Activated CD4-positive, alpha-beta T cell treated with anti-CD3 and anti-CD28 coated beads, Interleukin-2, amount 10 ng/mL, durations not matched to agents 24 days and 14 days (primary cell): ENCODE data around the gene ATXN7L3. TPM values are rescaled to one million over a fixed set of nuclear protein-coding genes. Genes with fewer than 3 reads are reported as not detected.

Experiments used
- DNase-seq: peaks from one replicate; pipeline ENCODE4 v3.0.0; 2022
- H3K27ac Mint-ChIP-seq: one replicate; pipeline ENCODE4 v1.8.0; 2022; ENCODE audit warnings: mild to moderate bottlenecking, mixed read lengths
- H3K27me3 Mint-ChIP-seq: one replicate; pipeline ENCODE4 v1.8.0; 2022; ENCODE audit warnings: mixed read lengths
- H3K36me3 Mint-ChIP-seq: one replicate; pipeline ENCODE4 v1.8.0; 2022; ENCODE audit warnings: low read depth, mild to moderate bottlenecking, mixed read lengths
- H3K4me1 Mint-ChIP-seq: one replicate; pipeline ENCODE4 v1.8.0; 2021; ENCODE audit warnings: mixed read lengths
- H3K4me3 Mint-ChIP-seq: one replicate; pipeline ENCODE4 v1.8.0; 2022; ENCODE audit warnings: mild to moderate bottlenecking, moderate library complexity, mixed read lengths
- H3K9me3 Mint-ChIP-seq: one replicate; pipeline ENCODE4 v1.8.0; 2021; ENCODE audit warnings: mixed read lengths
- intact Hi-C: fragments of 100-400 bp; cut with micrococcal nuclease; formaldehyde crosslinking; loops from one replicate; pipeline ENCODE4 v1.15.1; 2023
- total RNA-seq: library from RNA; stranded (reverse); gene quantifications from 2 replicates; pipeline ENCODE4 v1.2.3, GENCODE V29; 2022

The ATXN7L3 gene
- total RNA-seq, 1 donor from 2014 or later = 105 TPM

DNA sequence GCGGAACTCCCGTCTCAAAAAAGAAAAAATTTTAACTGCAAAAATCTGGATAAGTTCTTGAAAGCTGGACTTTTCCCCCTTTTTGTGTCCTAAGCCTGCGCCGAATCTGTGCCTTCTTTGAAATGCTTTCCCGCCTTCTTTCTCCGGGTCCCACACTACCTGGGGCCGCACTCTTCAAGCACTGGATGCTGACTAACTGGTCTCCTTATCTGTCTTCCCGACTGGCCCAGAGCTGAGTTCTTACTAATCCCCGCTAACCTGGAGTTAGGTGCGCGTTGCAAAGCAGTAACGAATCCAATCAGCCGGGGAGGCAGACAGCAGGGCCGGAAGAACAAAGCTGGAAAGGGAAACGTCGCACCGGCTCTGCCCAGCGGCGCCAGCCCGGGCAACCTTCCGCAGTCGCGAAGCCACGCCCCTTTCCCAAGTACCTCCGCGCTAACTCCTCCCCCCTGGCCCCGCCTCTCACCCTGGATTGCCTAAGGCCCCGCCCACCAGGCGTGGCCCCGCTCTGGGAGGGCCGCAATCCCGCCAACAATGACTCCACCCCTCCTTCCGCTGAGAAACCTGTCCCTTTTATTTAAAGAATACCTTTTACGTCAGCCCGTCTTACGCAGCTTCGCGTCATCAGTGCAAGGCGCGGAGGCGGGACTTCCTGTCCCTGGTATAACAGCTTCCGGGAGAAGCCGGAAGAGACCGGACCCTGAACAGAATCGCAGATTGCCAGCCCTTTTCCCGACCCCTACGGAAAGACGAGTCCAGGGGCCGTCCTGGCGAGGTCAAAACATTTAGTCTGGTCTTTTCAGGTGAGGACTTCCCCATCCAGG is 13.2 kb downstream of the ATXN7L3 start, which contains the start of gene TMUB2:
TSS of gene TMUB2 (plus strand) at position 666 of the 824 bp plus-strand sequence. CDS start 737 bp downstream, outside the sequence.
- no peaks in the 10 kb centered on the region for H3K27me3 Mint-ChIP-seq
- peaks cover 33% of the 10 kb centered on the region for H3K4me1 Mint-ChIP-seq
- no peaks in the 10 kb centered on the region for H3K9me3 Mint-ChIP-seq
- peak within 1 kb of the TSS; percentile 100 for H3K4me3 Mint-ChIP-seq
- DNase-seq = peak; percentile 100
- intact Hi-C loops = loop anchor here (1.0 to 5.0 kb wide), 5 partner anchors 12 to 316 kb away; partner anchors contain the start of genes GPATCH8, HDAC5 and HROB
- H3K27ac Mint-ChIP-seq = peak within 1 kb of the TSS; percentile 99
- H3K36me3 Mint-ChIP-seq = peaks cover 28% of the 10 kb centered on the region

DNA sequence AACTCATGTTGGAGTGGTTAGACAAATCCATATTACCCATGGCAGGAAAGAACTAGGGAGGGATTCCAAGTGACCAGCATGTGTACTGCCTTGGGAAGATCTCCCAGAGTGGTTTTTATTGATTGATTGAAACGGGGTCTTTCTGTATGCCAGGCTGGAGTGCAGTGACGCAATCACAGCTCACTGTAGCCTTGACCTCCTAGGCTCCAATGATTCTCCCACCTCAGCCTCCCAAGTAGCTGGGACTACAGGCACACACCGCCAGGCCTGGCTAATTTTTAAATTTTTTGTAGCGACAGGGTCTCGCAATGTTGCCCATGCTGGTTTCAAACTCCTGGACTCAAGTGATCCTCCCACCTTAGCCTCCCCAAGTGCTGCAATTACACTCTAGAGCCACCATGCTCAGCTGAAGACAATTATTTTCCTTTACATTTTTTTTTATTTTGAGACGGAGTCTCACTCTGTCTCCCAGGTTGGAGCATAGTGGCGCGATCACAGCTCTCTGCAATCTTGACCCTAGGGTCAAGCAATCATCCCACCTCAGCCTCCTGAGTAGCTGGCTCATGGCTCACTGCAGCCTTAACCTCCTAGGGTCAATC is 15.4 kb downstream of the ATXN7L3 start:
- H3K36me3 Mint-ChIP-seq = peaks cover 17% of the 10 kb centered on the region
- H3K27me3 Mint-ChIP-seq = no peaks in the 10 kb centered on the region
- intact Hi-C loops = no loop called here
- H3K27ac Mint-ChIP-seq = no peak overlapping the region
- no peaks in the 10 kb centered on the region for H3K9me3 Mint-ChIP-seq
- H3K4me3 Mint-ChIP-seq = no peak overlapping the region
- no peak for DNase-seq
- peaks cover 31% of the 10 kb centered on the region for H3K4me1 Mint-ChIP-seq

DNA sequence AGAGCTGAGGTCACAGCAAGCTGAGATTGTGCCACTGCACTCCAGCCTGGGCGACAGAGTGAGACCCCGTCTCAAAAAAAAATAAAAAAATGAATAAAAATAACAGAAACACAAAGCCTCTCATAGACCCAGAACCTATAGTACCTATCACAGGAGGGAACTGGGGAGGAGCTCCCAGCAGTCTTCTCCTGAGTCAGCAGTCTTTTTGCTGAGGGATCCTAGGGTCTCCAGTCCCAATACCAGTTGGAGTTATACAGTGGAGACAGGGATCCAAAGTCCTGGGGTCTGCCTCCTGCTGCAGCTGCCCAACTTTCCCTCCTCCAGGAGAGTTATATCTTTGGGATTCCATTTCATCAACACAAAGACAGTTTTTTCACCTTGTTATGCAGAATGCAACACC is 16.7 kb downstream of the ATXN7L3 start:
- Mint-ChIP-seq H3K36me3 (peaks cover 22% of the 10 kb centered on the region), H3K9me3 (no peaks in the 10 kb centered on the region), H3K27me3 (no peaks in the 10 kb centered on the region), H3K4me1 (peaks cover 21% of the 10 kb centered on the region), H3K27ac (no peak overlapping the region), H3K4me3 (no peak overlapping the region)
- intact Hi-C loops = no loop called here
- DNase-seq = no peak

DNA sequence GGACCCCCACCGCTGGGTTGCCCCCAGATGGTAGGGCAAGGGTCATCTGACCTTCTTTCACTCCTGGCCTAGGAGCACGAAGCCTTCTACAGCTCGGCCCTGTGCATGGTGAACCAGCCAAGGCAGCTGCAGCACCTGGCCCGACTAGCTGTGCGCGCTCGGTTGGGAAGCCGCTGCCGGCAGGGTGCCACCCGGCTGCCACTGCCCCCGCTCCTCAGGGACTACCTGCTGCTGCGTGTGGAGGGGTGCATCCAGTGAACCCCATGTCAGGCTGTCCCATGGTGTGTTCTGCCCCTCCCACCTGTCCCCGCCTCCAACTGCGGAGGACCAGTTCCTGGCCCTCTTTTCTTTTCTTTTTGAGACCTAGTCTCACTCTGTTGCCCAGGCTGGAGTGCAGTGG is 21.6 kb downstream of the ATXN7L3 start:
- intact Hi-C loops = no loop called here
- Mint-ChIP-seq H3K9me3 (no peaks in the 10 kb centered on the region), H3K36me3 (peaks cover 25% of the 10 kb centered on the region), H3K27me3 (no peaks in the 10 kb centered on the region), H3K4me1 (no peaks in the 10 kb centered on the region), H3K27ac (no peak overlapping the region), H3K4me3 (no peak overlapping the region)
- no peak for DNase-seq

DNA sequence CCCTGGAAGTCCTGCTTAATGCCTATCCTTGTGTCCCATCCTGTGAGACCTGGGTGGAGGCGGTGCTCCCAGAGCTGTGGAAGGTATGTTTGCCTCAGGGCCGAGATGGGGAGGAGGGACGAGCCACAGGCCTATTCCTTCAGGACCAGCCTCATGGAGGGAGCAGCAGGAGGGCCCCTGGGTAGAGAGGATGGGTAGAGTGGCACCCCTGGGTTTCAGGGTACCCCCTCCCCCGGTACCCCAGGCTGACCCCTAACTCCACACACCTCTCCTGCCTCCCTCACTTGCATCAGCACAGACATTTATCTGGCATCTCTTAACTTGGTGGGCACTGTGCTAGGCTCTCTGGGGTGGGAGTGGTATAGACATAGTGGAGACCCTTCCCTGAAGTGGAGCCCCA is 22.0 kb downstream of the ATXN7L3 start:
- Mint-ChIP-seq H3K4me3 (no peak overlapping the region), H3K4me1 (no peaks in the 10 kb centered on the region), H3K27me3 (no peaks in the 10 kb centered on the region), H3K9me3 (no peaks in the 10 kb centered on the region), H3K36me3 (peaks cover 23% of the 10 kb centered on the region), H3K27ac (no peak overlapping the region)
- intact Hi-C loops = no loop called here
- no peak for DNase-seq

DNA sequence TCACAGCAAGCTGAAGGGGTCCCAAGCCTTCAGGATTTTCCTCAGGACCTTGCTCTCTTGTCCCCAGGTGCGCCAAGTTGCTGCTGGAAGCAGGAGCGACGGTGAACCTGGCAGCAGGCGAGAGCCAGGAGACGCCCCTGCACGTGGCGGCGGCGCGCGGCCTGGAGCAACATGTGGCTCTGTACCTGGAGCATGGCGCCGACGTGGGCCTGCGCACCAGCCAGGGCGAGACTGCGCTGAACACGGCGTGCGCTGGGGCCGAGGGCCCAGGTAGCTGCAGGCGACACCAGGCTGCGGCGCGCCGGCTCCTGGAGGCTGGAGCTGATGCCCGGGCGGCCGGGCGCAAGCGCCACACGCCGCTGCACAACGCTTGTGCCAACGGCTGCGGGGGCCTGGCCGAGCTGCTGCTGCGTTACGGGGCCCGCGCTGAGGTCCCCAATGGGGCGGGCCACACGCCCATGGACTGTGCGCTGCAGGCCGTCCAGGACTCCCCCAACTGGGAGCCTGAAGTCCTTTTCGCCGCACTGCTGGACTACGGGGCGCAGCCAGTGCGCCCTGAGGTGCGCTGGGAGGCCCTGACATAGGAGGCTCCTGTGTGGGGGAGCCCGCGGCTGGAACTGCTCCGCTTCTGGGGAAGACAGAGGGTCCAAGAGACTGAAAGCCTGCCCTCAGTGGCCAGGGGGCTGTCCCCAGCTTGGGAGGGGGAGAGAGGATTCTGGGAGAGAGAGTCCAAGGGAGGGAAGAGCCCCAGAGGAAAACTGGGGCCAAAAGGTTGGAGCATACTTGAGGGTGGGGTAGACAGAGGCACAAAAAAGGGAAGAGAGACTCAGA is 22.8 kb downstream of the ATXN7L3 start:
- Mint-ChIP-seq H3K36me3 (peaks cover 18% of the 10 kb centered on the region), H3K4me3 (no peak overlapping the region), H3K4me1 (no peaks in the 10 kb centered on the region), H3K27ac (peak overlapping the region; percentile 20), H3K9me3 (no peaks in the 10 kb centered on the region), H3K27me3 (no peaks in the 10 kb centered on the region)
- no peak for DNase-seq
- intact Hi-C loops = no loop called here

DNA sequence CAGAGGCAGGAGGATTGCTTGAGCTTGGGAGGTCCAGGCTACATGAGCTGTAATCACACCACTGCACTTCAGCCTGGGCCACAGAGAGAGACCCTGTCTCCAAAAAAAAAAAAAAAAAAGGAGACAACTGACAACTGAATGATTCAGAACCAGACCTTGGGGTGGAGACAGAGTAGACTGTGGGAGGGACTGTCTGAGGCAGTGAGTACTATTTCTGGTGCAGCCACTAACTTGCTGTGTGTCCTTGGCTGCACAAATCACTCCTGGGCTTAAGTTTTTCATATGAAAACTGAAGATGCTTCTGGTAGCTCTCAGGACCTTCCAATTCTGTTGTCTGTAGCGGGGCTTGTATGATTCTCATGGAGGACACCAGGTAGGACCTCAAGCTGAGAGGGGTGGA is 23.4 kb downstream of the ATXN7L3 start:
- Mint-ChIP-seq H3K27ac (no peak overlapping the region), H3K4me1 (no peaks in the 10 kb centered on the region), H3K27me3 (no peaks in the 10 kb centered on the region), H3K9me3 (no peaks in the 10 kb centered on the region), H3K36me3 (peaks cover 14% of the 10 kb centered on the region), H3K4me3 (no peak overlapping the region)
- intact Hi-C loops = no loop called here
- DNase-seq = no peak

DNA sequence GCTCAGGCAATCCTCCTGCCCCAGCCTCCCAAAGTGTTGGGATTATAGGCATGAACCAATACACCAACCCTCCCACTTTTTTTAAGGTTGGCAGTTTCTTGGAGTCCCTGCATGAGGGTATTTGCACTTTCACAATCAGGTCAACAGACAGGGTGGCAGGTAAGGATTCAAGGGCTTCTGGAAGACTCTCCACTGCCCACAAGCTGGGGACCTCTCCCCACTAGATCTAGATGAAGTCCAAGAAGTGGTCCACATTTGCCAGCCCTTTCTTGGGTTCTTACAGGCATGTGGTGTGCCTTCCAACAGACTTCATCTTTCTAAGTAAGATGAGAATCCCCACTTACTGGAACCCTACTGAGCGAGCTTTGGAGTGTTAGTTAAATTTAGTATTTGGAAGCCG is 25.3 kb downstream of the ATXN7L3 start:
- Mint-ChIP-seq H3K27me3 (no peaks in the 10 kb centered on the region), H3K36me3 (peaks cover 13% of the 10 kb centered on the region), H3K4me3 (no peak overlapping the region), H3K27ac (no peak overlapping the region), H3K4me1 (no peaks in the 10 kb centered on the region), H3K9me3 (no peaks in the 10 kb centered on the region)
- DNase-seq = no peak
- intact Hi-C loops = no loop called here

DNA sequence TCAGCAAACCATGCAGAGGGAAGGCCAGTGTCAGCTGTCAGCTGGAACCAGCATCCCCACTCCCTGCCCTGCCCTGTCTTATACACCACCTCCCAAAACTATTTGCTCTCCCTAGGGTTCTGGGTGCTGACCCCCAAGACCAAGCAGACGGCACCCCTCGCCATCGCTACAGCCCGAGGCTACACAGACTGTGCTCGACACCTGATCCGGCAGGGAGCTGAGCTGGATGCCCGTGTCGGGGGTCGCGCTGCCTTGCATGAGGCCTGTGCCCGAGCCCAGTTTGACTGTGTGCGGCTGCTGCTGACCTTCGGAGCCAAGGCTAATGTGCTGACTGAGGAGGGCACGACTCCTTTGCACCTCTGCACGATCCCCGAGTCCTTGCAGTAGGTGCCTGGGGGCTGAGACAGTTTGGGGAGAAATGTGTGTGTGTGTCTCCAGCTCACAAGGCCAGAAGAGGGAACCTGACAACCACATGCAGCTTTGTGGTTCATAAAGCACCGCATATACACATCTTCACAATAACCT is 27.7 kb downstream of the ATXN7L3 start:
- Mint-ChIP-seq H3K9me3 (no peaks in the 10 kb centered on the region), H3K4me1 (peaks cover 6% of the 10 kb centered on the region), H3K4me3 (no peak overlapping the region), H3K27ac (no peak overlapping the region), H3K27me3 (no peaks in the 10 kb centered on the region), H3K36me3 (peaks cover 6% of the 10 kb centered on the region)
- no peak for DNase-seq
- intact Hi-C loops = no loop called here

DNA sequence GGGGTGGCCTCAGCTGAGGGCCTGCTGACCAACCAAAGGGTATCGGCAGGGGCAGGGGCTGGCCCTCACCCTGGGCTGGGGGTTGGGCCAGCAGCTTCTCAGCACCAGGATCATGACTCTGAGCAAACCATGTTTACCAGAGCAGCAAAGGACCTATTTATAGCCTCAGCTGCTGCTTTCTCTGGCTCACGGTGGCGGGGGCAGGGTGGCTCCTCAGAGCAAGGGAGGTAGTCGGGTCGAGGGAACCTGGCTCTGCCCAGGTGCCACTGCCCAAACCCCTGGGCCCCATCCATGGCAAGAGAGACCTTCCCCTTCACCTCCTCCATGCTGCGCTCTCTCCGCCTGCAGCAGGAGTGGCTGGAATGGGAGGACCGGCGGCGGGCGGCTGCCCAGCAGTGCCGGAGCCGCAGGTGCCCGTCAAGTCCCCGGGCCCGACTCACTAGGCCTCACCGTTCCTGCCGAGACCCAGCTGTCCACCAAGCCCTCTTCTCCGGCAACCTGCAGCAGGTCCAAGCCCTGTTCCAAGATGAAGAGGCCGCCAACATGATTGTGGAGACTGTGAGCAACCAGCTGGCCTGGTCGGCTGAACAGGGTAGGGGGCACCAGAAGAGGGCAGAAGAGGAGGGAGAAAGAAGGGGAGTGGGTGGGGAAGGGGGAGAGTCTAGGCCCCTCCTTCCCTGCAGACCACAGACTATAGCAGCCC is 29.0 kb downstream of the ATXN7L3 start, which contains the start of gene ASB16:
TSS of gene ASB16 (plus strand) at position 206 of the 703 bp plus-strand sequence. CDS start at position 292, 86 bp downstream.
- intact Hi-C loops = no loop called here
- Mint-ChIP-seq H3K27ac (no peak within 1 kb of the TSS), H3K9me3 (no peaks in the 10 kb centered on the region), H3K4me1 (peaks cover 6% of the 10 kb centered on the region), H3K27me3 (no peaks in the 10 kb centered on the region), H3K36me3 (peaks cover 2% of the 10 kb centered on the region), H3K4me3 (no peak within 1 kb of the TSS)
- DNase-seq = no peak

DNA sequence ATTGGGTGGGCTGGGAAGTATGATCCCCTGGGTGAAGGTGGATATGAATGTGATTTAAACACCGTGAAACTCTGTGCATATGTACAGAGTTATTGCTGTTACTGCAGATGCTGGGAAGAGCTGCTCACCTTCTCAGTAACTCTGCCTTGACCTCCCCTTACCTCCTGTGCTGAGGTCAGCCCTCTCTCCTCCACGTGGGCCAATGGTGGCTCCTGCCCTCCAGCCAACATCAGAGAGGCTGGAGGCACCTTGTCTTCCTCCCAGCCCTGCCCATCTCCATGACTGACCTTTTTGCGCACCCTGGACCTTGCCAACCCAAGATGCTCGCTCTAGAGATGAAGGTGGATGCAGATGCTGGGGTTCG is 29.6 kb downstream of the ATXN7L3 start:
- peaks cover 1% of the 10 kb centered on the region for H3K36me3 Mint-ChIP-seq
- DNase-seq = no peak
- no peaks in the 10 kb centered on the region for H3K27me3 Mint-ChIP-seq
- intact Hi-C loops = no loop called here
- H3K4me1 Mint-ChIP-seq = peaks cover 6% of the 10 kb centered on the region
- no peak overlapping the region for H3K27ac Mint-ChIP-seq
- H3K9me3 Mint-ChIP-seq = no peaks in the 10 kb centered on the region
- no peak overlapping the region for H3K4me3 Mint-ChIP-seq

DNA sequence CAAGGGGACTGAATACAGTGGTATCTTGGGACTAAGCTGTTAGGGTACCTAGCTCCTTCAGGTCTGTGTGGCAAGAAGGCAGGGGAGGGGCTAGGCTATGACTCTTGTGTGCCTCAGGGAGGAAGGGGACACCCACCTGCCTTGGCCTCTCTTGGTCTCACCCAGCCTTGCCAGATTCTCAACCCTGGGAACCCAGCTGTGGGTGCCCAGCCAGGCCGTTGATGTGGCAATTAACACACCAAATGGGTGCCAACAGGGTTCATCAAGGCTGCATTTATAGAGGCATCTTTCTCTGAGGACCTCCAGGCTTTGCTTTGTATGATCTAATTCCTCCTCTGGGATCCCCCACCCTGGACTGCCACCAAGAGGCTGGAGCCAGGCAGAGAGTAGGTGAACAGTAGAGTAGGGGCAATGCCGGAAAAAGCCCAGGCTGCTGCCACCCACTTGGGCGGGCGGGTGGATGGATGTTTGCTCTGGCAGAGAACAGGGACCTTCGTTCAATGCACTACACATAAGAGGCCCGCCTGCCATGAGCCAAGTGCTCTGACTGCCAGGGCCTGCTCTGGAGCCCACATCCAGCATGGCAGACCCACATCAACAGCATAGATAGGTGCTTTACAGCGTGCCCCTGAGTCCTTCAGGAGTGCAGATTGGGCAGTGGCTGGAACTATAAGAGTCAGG is 32.4 kb downstream of the ATXN7L3 start:
- no peaks in the 10 kb centered on the region for H3K9me3 Mint-ChIP-seq
- H3K4me1 Mint-ChIP-seq = peaks cover 6% of the 10 kb centered on the region
- peaks cover 6% of the 10 kb centered on the region for H3K36me3 Mint-ChIP-seq
- H3K27me3 Mint-ChIP-seq = no peaks in the 10 kb centered on the region
- intact Hi-C loops = loop anchor here (10.0 kb wide), 1 partner anchor 223 kb away; the partner anchor contains the start of gene PPY
- H3K4me3 Mint-ChIP-seq = no peak overlapping the region
- H3K27ac Mint-ChIP-seq = no peak overlapping the region
- DNase-seq = no peak

DNA sequence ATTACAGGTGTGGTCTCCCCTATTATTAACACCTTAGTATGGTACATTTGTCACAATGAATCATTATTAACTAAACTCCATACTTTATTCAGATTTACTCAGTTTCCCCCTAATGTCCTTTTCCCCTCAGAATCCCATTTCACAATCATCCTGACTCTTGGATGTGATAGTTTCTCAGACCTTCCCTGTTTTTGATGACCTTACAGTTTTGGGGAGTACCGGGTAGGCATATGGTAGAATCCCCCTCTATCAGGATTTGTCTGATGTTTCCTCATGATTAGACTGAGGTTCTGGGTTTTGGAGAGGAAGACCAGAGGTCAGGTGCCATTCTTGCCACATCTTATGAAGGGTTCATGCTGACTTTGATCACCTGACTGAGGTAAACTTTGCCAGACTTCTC is 35.2 kb downstream of the ATXN7L3 start:
- H3K4me1 Mint-ChIP-seq = peaks cover 7% of the 10 kb centered on the region
- H3K27me3 Mint-ChIP-seq = no peaks in the 10 kb centered on the region
- no peak overlapping the region for H3K27ac Mint-ChIP-seq
- H3K4me3 Mint-ChIP-seq = no peak overlapping the region
- peaks cover 9% of the 10 kb centered on the region for H3K36me3 Mint-ChIP-seq
- no peak for DNase-seq
- no peaks in the 10 kb centered on the region for H3K9me3 Mint-ChIP-seq
- intact Hi-C loops = loop anchor here (10.0 kb wide), 1 partner anchor 220 kb away; the partner anchor contains the start of gene PPY
